Activated T-cell treated with anti-CD3 and anti-CD28 coated beads, Interleukin-2, amount 50 U/mL, for 48 hours (primary cell): ENCODE measurements around the gene THAP3.

Source experiments
- DNase-seq, 2 experiments: peaks; one replicate each; pipeline ENCODE4 v3.0.0-alpha.2; 2020

THAP3 gene

DNA sequence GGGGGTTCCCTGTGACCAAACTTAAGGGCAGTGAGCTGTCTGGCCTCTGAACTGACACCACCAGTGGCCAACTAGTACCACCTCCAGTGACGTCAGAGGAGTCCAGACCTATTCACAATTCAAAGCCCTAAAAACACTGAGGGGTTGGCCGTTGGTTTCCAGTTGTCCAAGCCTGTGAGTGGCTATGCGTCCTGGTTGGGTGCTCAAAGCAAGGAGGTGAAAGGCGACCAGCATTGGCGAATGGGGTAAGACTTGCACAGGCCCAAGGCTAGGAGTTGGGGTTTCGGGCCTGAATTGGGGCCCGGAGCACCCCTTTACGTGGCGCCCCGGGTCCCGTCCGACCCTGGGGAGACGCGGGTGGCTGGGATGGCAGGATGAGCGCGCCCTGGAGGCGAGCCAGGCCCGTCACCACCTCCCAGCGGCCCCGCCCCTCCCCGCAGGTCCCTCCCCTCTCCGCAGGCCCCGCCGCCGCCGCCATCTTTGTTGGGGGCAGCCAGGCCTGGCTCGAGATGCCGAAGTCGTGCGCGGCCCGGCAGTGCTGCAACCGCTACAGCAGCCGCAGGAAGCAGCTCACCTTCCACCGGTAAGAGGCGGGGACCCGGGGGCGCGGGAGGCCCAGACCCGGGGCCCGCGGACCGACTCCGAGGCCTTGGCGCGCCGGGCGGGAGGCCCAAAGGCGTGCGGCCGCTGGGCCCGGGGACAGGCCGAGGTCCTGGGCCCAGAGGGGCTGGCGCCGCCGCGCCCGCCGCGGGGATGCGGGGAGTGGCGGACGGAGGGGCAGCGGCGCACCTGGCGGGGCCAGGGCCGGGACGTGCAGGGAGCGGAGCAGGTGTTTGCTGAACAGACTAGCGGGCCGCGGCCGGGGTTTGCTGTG, at the start of gene THAP3:
TSS of gene THAP3 (plus strand) at position 159 of the 874 bp plus-strand sequence. CDS start at position 510, 351 bp downstream.
- DNase-seq, result peak; percentile 91 to 92

DNA sequence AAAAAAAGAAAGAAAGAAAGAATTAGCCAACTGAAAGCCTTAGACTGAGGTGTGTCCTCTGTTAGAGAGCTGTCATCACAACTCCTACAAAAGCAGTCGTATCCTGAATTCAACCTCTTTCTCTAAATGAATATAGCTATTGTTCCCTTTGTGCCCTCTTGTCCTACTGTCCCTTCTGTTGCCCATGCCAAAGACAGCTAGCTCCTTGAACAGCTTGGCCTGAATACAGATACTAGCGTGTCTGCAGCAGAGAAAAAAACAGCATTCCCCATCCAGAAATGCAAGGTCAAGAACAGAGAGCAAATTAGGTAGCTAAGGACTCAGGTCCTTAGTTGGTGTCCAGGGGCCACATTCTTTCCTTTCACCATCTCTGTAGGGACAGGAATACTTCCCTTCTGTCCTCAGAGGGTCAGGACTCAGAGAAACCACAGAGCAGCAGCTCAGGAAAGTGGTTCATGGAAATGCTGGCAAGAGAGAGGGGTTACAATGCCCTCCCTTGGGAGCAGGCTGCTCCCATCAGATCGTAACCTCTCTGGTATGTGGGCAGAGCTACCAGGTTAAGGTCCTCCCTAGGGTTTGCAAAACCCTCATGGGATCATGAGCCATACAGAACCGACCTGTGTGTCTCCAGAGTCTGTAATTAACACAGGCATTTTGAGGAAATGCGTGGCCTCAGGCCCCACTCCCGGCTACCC, 46.7 kb upstream of the THAP3 start:
- no peak for DNase-seq

DNA sequence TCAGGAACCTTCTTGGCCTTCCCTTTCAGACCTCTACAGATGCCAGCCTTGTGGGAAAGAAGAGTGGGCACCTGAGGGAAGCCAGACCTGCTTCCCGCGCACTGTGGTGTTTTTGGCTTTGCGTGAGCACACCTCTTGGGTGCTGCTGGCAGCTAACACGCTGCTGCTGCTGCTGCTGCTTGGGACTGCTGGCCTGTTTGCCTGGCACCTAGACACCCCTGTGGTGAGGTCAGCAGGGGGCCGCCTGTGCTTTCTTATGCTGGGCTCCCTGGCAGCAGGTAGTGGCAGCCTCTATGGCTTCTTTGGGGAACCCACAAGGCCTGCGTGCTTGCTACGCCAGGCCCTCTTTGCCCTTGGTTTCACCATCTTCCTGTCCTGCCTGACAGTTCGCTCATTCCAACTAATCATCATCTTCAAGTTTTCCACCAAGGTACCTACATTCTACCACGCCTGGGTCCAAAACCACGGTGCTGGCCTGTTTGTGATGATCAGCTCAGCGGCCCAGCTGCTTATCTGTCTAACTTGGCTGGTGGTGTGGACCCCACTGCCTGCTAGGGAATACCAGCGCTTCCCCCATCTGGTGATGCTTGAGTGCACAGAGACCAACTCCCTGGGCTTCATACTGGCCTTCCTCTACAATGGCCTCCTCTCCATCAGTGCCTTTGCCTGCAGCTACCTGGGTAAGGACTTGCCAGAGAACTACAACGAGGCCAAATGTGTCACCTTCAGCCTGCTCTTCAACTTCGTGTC, 45.9 kb upstream of the THAP3 start:
- DNase-seq, result no peak

GRCh38 chr1:6579374-6580118, 45.1 kb upstream of the THAP3 start, which contains the start of gene ZBTB48:
Gene ZBTB48, plus strand, starts transcription at chr1:6579994. Its CDS starts 616 bp downstream, at chr1:6580610.
- DNase-seq, result peak; percentile 98

DNA sequence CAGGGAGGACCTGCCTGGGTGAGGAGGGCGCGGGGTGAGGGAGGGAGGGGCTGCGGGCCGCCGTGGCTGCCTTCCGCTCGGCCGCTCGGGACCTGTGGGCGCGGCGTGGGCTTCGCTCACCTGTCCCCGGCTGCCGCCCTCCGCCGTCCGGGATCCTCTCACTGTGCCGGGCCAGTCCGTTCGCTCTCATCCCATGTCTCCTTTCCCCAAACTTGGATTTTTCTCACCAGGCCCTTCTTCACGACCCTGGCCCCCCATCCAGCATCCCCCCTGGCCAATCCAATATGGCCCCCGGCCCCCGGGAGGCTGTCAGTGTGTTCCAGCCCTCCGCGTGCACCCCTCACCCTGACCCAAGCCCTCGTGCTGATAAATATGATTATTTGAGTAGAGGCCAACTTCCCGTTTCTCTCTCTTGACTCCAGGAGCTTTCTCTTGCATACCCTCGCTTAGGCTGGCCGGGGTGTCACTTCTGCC, 44.5 kb upstream of the THAP3 start:
- no peak for DNase-seq

DNA sequence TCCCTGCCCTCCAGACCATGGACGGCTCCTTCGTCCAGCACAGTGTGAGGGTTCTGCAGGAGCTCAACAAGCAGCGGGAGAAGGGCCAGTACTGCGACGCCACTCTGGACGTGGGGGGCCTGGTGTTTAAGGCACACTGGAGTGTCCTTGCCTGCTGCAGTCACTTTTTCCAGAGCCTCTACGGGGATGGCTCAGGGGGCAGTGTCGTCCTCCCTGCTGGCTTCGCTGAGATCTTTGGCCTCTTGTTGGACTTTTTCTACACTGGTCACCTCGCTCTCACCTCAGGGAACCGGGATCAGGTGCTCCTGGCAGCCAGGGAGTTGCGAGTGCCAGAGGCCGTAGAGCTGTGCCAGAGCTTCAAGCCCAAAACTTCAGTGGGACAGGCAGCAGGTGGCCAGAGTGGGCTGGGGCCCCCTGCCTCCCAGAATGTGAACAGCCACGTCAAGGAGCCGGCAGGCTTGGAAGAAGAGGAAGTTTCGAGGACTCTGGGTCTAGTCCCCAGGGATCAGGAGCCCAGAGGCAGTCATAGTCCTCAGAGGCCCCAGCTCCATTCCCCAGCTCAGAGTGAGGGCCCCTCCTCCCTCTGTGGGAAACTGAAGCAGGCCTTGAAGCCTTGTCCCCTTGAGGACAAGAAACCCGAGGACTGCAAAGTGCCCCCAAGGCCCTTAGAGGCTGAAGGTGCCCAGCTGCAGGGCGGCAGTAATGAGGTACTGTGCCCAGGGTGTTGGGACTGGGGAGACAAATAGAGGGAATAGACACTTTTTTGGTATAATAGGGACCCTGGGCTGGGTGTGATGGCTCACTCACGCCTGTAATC, 43.9 kb upstream of the THAP3 start:
- no peak for DNase-seq

DNA sequence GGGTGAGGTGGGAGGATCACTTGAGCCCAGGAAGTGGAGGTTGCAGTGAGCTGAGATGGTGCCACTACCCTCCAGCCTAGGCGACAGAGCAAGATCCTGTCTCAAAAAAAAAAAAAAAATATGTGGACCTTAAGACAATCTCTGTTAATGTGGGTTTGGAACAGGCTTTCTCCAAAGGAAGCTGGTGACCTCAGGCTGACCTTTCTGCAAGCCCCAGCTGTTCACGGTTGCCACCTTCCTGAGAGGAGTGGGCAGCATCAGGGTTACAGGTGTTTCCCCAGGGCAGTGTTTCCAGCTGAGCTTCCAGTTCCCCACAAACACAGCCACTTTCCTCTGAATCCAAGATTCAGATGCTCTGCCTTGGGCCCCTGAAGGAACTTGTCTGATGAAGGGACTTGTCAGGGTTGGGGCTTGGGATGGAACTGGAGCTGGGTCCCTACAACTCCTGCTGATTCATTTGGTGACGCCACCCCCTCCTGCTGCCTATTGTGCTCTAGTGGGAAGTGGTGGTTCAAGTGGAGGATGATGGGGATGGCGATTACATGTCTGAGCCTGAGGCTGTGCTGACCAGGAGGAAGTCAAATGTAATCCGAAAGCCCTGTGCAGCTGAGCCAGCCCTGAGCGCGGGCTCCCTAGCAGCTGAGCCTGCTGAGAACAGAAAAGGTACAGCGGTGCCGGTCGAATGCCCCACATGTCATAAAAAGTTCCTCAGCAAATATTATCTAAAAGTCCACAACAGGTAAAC, 42.9 kb upstream of the THAP3 start:
- DNase-seq, result no peak

DNA sequence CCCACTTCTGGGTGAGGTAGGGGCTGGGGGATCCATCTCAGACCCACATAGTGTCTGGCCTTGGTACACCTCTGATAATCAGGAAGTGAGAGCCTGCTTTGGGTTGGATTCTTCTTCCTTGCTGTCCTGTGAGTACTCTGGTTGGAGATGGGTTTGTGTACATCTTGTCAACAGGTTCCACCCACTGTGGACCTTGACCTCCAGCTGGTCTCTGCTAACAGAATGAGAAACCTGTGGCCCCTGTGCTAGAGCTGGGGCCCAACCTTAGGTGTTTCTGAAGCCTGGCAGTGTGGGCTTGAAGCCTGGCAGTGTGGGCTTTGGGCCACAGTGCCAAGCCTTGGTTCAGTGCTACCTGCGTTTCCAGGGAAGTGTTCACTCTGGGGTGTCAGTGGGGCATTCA, 42.3 kb upstream of the THAP3 start:
- DNase-seq, result no peak

- no peak for DNase-seq
These were observed 40.3 kb upstream of the THAP3 start for GRCh38 chr1:6584126-6585080.

GRCh38 chr1:6585081-6585722, 39.5 kb upstream of the THAP3 start:
- no peak for DNase-seq

- DNase-seq, result no peak
These were observed 38.8 kb upstream of the THAP3 start for GRCh38 chr1:6585841-6586240.

DNA sequence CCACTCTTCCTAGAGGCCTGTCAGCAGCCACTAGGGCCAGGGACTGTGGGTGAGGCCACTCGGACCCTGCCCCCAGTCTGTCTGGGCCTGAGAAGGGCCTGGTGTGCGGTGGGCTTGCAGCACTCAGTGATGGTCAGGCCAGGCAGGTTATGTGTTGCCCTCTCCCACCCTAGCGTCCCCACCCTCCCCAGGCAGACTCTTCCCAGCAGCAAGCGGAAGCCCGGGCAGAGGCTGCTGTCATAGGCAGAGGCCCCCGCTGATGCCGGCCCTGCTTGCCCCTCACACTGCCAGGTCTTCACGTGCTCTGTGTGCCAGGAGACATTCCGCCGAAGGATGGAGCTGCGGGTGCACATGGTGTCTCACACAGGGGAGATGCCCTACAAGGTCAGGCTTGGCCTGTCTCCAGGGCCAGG, 38.3 kb upstream of the THAP3 start:
- no peak for DNase-seq

DNA sequence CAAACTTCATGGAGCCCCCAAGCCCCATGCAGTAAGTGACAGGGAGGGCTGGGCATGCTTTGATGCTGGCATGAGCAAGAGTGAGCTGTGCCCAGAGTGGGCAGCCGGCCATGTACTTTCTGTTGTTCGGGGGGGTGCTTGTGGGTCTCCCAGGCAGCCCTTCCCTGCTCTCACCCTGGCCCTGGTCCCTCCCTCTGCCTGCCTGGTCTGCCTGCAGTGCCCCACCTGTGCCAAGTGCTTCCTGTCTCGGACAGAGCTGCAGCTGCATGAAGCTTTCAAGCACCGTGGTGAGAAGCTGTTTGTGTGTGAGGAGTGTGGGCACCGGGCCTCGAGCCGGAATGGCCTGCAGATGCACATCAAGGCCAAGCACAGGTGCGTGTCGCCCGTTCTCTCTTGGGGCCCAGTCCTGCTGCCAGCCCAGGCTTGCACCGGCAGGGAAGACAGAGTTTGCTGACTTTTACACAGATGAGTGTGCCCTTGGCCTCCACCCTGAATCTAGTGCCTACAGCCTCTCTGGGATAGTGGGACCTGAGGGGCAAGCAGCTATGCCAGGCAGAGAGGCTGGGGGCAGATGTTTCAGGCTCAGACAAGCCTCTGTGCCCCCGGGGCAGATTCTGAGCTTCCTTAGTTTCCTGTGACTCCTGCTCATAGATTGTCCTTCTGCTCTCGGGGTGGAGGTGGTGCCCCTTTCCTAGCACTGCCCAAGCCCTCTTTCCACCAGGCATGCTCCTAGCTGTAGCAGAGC, 37.2 kb upstream of the THAP3 start:
- no peak for DNase-seq

DNA sequence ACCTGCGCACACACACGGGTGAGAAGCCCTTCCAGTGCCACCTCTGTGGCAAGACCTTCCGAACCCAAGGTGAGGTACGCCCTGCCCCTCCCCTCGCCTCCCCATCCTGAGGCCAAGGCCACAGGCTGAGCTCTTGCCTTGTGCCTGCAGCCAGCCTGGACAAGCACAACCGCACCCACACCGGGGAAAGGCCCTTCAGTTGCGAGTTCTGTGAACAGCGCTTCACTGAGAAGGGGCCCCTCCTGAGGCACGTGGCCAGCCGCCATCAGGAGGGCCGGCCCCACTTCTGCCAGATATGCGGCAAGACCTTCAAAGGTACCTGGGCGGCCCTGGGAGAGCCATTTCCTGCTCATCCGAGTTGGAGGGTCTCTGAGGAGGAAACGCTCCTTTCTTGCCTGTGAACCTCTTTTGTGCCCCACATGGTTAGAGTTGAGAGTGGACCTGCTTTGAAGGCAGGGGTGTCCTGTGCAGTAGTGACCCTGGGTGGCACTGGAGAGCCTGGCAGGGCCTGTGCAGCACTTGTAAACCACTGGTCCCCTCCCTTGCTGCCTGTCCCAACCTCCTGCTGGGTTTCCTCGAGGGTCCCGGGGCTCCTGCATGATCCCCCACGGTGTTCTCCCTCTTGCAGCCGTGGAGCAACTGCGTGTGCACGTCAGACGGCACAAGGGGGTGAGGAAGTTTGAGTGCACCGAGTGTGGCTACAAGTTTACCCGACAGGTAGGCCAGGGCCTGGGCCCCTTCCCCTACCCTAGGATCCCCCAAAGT, 36.4 kb upstream of the THAP3 start:
- DNase-seq, result no peak

- no peak for DNase-seq
These were observed 35.7 kb upstream of the THAP3 start for GRCh38 chr1:6588893-6589520.

DNA sequence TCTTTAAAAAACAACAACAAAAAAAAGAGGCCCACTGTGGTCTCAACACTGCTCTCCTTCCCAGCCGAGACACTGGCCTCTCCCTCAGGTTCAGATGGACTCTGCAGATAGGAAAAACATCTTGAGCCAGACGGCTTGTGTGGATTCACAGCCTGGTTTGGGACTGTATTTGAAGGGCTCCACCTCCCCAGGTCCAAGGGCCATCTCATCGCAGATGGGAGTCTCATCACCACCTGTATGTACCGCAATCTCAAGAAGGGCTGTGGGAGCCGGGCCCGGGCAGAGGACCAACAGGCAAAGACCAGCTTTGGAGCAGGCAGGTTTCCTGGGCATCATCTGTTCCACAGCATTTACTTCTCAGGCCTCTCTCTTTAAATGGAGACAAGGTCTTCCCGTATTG, 34.6 kb upstream of the THAP3 start:
- no peak for DNase-seq

DNA sequence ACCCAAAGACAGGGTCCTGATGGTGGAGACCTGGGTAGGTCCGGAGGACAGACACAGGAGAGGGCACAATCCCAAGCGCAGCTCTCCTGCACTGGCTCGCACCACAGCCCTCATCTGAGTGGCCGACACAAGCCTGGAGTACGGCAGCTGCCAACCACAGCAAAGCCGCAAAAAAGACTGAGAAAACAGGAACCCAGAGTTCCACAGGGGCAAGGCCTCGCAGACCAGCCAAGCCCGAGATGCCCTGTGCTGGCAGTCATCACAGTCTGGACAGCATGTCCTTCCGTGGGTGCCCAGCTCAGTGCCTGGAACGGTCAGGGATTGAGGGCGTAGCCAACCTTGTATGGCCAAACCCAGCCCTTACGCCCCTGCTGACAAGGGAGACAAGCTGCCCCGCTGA, 33.4 kb upstream of the THAP3 start:
- DNase-seq, result no peak
